CD14-positive monocyte (primary cell): ENCODE results near the gene TADA2A. TPM values are rescaled to one million over a fixed set of nuclear protein-coding genes. Genes with fewer than 3 reads are reported as not detected.

ENCODE experiments used
- DNase-seq, 3 donors: peaks; one replicate each; pipeline ENCODE4 v3.0.0-alpha.2; 2011 to 2022
- H2AFZ ChIP-seq: 2 replicates; pipeline ENCODE4 v1.6.0; 2012; ENCODE audit warnings: mild to moderate bottlenecking, low read depth, low read length, inconsistent platforms; ENCODE audit not compliant: insufficient read depth, poor library complexity, severe bottlenecking
- H3K27ac ChIP-seq, 2 donors: 1 replicate in 1 of 2; 2 replicates in 1 of 2; pipeline ENCODE4 v1.5.1; 2012 to 2013; ENCODE audit warnings: low read length in 2 of 2, control low read depth in 1 of 2, inconsistent platforms in 1 of 2, low read depth in 1 of 2, mild to moderate bottlenecking in 1 of 2
- H3K27me3 ChIP-seq, 2 donors: one replicate each; pipeline versions ENCODE4 v1.6.0 to v1.6.1; 2011 to 2013; ENCODE audit warnings: low read length in 2 of 2; ENCODE audit not compliant: control insufficient read depth in 2 of 2, insufficient read depth in 2 of 2
- H3K36me3 ChIP-seq, 2 donors: replicated peaks in 1 of 2; 1 replicate in 1 of 2; 2 replicates in 1 of 2; pipeline versions ENCODE4 v1.5.1 to v1.6.1; 2012 to 2013; ENCODE audit warnings: low read length in 2 of 2, control low read depth in 1 of 2, inconsistent platforms in 1 of 2, mild to moderate bottlenecking in 1 of 2; ENCODE audit not compliant: insufficient read depth in 2 of 2, control insufficient read depth in 1 of 2
- H3K4me1 ChIP-seq, 2 donors: 1 replicate in 1 of 2; 2 replicates in 1 of 2; pipeline versions ENCODE4 v1.5.1 to v1.6.1; 2012 to 2013; ENCODE audit warnings: low read length in 2 of 2, control low read depth in 1 of 2, inconsistent platforms in 1 of 2, mild to moderate bottlenecking in 1 of 2, moderate library complexity in 1 of 2; ENCODE audit not compliant: insufficient read depth in 2 of 2, control insufficient read depth in 1 of 2
- H3K4me2 ChIP-seq: replicated peaks from 2 replicates; pipeline ENCODE3; 2012; ENCODE audit warnings: low read length, moderate library complexity, mild to moderate bottlenecking; ENCODE audit not compliant: poor library complexity, severe bottlenecking; ENCODE audit errors: extremely low read depth
- H3K4me3 ChIP-seq, 3 experiments: fragments of 200-600 bp in 1 of 3; sonication (generic) in 1 of 3; replicated peaks in 1 of 3; 1 replicate in 2 of 3; 2 replicates in 1 of 3; pipeline ENCODE4 v1.5.1; 2011 to 2013; ENCODE audit warnings: low read length in 3 of 3, mild to moderate bottlenecking in 3 of 3, control low read depth in 2 of 3, low read depth in 2 of 3, inconsistent platforms in 1 of 3, moderate library complexity in 1 of 3
- H3K79me2 ChIP-seq: 2 replicates; pipeline ENCODE4 v1.6.0; 2012; ENCODE audit warnings: mild to moderate bottlenecking, control low read depth, inconsistent platforms, low read length, moderate library complexity; ENCODE audit not compliant: insufficient read depth
- H3K9ac ChIP-seq: 2 replicates; pipeline ENCODE4 v1.6.0; 2017; ENCODE audit warnings: low read length, mild to moderate bottlenecking; ENCODE audit not compliant: insufficient read depth, poor library complexity, severe bottlenecking
- H3K9me3 ChIP-seq, 2 donors: replicated peaks in 1 of 2; 1 replicate in 1 of 2; 2 replicates in 1 of 2; pipeline versions ENCODE4 v1.5.1 to v1.6.1; 2012 to 2013; ENCODE audit warnings: low read length in 2 of 2, control low read depth in 1 of 2; ENCODE audit not compliant: control insufficient read depth in 1 of 2, insufficient read depth in 1 of 2
- H4K20me1 ChIP-seq: 2 replicates; pipeline ENCODE4 v1.6.0; 2012; ENCODE audit warnings: mild to moderate bottlenecking, low read length, control low read depth, moderate library complexity; ENCODE audit not compliant: insufficient read depth
- H3K27ac Mint-ChIP-seq, 7 donors: one replicate each; pipeline ENCODE4 v1.8.0; 2020; ENCODE audit warnings: mild to moderate bottlenecking in 7 of 7, mixed read lengths in 7 of 7, moderate library complexity in 6 of 7, inconsistent platforms in 2 of 7
- H3K27me3 Mint-ChIP-seq, 3 donors: one replicate each; pipeline ENCODE4 v1.8.0; 2021 to 2022; ENCODE audit warnings: low read depth in 3 of 3, mild to moderate bottlenecking in 3 of 3, mixed read lengths in 3 of 3, moderate library complexity in 3 of 3, inconsistent platforms in 1 of 3
- H3K36me3 Mint-ChIP-seq, 2 donors: one replicate each; pipeline ENCODE4 v1.8.0; 2020; ENCODE audit warnings: mixed read lengths in 2 of 2, inconsistent platforms in 1 of 2, mild to moderate bottlenecking in 1 of 2
- H3K4me1 Mint-ChIP-seq: one replicate; pipeline ENCODE4 v1.8.0; 2020; ENCODE audit warnings: mild to moderate bottlenecking, mixed read lengths
- H3K4me3 Mint-ChIP-seq, 2 donors: one replicate each; pipeline ENCODE4 v1.8.0; 2020; ENCODE audit warnings: mild to moderate bottlenecking in 2 of 2, mixed read lengths in 2 of 2, moderate library complexity in 1 of 2
- H3K9me3 Mint-ChIP-seq, 7 donors: one replicate each; pipeline ENCODE4 v1.8.0; 2020 to 2022; ENCODE audit warnings: mixed read lengths in 7 of 7, mild to moderate bottlenecking in 6 of 7, moderate library complexity in 6 of 7, inconsistent platforms in 2 of 7
- WGBS: methylation state at CpG from one replicate; pipeline ENCODE4 v1.1.5; 2013; ENCODE audit warnings: missing lambda C conversion rate; ENCODE audit not compliant: insufficient coverage; 5-methylcytosine and 5-hydroxymethylcytosine counted together
- intact Hi-C, 2 donors: fragments of 100-400 bp; cut with micrococcal nuclease; formaldehyde crosslinking; loops; one replicate each; pipeline versions ENCODE4 v1.15.0 to v1.15.1; 2023
- polyA plus RNA-seq, 3 donors: library from polyadenylated mRNA; depleted of rRNA in 1 of 3; unstranded in 2 of 3; stranded (reverse) in 1 of 3; fragments of 300-500 nt in 2 of 3; fragments of >200 nt in 1 of 3; fragmentation: Illumina TruSeq in 2 of 3; gene quantifications; 1 replicate in 2 of 3; 2 replicates in 1 of 3; pipeline ENCODE4 v1.2.3, GENCODE V29; 2012 to 2021
- TF ChIP-seq, protein P1 (sequence below): fragments of 200-600 bp; IDR thresholded peaks from one replicate; pipeline ENCODE4 v1.8.0; 2022; ENCODE audit warnings: antibody characterized with exemption, mild to moderate bottlenecking

The TADA2A gene
- polyA plus RNA-seq, 3 donors, result 2.9 to 8.2 (median 4.3) TPM

DNA sequence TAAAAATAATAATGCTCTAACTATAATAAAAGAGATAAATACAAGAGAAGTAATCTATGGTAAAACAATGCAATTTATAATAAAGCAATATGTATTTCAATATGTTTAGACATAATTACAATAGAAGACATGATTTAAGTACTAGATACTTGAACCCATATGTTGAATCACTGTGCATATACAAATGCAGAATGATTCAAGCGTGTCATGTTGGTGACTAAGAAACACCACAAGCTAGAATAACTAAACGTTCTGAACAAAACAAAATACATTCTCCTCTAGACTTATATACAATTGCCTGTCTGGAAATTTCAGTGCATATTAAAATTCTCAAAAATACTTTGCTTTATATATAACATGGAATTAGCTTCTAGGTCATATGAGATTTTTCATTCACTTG lies 11.2 kb downstream of the TADA2A start:
- H3K79me2 ChIP-seq, result peaks cover 59% of the 10 kb centered on the region
- H3K9ac ChIP-seq, result no peak overlapping the region
- DNase-seq, result no peak
- no peaks in the 10 kb centered on the region for H3K27me3 ChIP-seq
- intact Hi-C loops, result no loop called here
- H3K4me2 ChIP-seq, result no peak overlapping the region
- H3K36me3 ChIP-seq, result peaks cover 27 to 91% of the 10 kb centered on the region in 2 donors
- H3K4me3 ChIP-seq, result no peak overlapping the region
- H3K9me3 Mint-ChIP-seq, result no peaks in the 10 kb centered on the region
- no peak overlapping the region for H3K27ac ChIP-seq
- TF ChIP-seq, protein P1, sequence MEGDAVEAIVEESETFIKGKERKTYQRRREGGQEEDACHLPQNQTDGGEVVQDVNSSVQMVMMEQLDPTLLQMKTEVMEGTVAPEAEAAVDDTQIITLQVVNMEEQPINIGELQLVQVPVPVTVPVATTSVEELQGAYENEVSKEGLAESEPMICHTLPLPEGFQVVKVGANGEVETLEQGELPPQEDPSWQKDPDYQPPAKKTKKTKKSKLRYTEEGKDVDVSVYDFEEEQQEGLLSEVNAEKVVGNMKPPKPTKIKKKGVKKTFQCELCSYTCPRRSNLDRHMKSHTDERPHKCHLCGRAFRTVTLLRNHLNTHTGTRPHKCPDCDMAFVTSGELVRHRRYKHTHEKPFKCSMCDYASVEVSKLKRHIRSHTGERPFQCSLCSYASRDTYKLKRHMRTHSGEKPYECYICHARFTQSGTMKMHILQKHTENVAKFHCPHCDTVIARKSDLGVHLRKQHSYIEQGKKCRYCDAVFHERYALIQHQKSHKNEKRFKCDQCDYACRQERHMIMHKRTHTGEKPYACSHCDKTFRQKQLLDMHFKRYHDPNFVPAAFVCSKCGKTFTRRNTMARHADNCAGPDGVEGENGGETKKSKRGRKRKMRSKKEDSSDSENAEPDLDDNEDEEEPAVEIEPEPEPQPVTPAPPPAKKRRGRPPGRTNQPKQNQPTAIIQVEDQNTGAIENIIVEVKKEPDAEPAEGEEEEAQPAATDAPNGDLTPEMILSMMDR, result no peak
- no peaks in the 10 kb centered on the region for H3K27me3 Mint-ChIP-seq
- no peak overlapping the region for H2AFZ ChIP-seq
- H4K20me1 ChIP-seq, result no peaks in the 10 kb centered on the region
- peaks cover 49 to 79% of the 10 kb centered on the region in 2 donors for H3K36me3 Mint-ChIP-seq
- H3K4me3 Mint-ChIP-seq, result no peak overlapping the region
- no peaks in the 10 kb centered on the region for H3K4me1 ChIP-seq
- peaks cover 4% of the 10 kb centered on the region for H3K4me1 Mint-ChIP-seq
- H3K27ac Mint-ChIP-seq, result no peak overlapping the region
- no CpG with 5 or more reads among the region's 2 CpGs for WGBS
- H3K9me3 ChIP-seq, result no peaks in the 10 kb centered on the region

DNA sequence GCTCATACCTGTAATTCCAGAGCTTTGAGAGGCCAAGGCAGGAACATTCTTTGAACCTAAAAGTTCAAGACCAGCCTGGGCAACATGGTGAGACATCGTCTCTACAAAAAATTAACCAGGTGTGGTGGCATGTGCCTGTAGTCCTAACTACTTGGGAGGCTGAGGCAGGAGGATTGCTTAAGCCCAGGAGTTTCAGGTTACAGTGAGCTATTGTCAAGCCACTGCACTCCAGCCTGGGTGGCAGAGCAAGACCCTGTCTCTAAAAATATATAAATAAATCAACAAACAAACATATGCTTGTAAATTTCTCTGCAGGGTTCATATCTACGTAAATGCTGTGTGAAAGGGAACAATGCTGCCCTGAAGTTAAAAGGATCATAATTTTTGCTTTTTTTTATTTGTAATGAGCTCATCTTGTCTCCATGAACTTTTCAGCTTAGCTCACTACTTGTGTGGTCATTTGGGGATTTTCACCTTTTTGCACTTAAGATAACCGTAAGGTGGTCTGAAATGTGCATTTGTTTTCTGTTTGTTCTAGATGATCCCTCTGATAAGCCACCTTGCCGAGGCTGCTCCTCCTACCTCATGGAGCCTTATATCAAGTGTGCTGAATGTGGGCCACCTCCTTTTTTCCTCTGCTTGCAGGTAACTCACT lies 16.4 kb downstream of the TADA2A start:
- H3K27ac Mint-ChIP-seq, result no peak overlapping the region

More for the DNA sequence above, 16.4 kb downstream of the TADA2A start:
- DNase-seq, result no peak
- H3K9ac ChIP-seq, result no peak overlapping the region
- no peak overlapping the region for H3K27ac ChIP-seq
- H4K20me1 ChIP-seq, result no peaks in the 10 kb centered on the region
- H3K4me3 Mint-ChIP-seq, result no peak overlapping the region
- no peaks in the 10 kb centered on the region for H3K4me1 Mint-ChIP-seq
- H3K36me3 ChIP-seq, result peaks cover 51 to 91% of the 10 kb centered on the region in 2 donors
- WGBS, result no CpG with 5 or more reads among the region's 4 CpGs
- H3K79me2 ChIP-seq, result peaks cover 17% of the 10 kb centered on the region
- no peak overlapping the region for H3K4me2 ChIP-seq
- intact Hi-C loops, result no loop called here
- no peak overlapping the region for H2AFZ ChIP-seq
- no peak overlapping the region for H3K4me3 ChIP-seq
- H3K27me3 Mint-ChIP-seq, result no peaks in the 10 kb centered on the region
- no peaks in the 10 kb centered on the region for H3K27me3 ChIP-seq
- H3K4me1 ChIP-seq, result no peaks in the 10 kb centered on the region
- H3K36me3 Mint-ChIP-seq, result peaks cover 59 to 84% of the 10 kb centered on the region in 2 donors
- H3K9me3 ChIP-seq, result no peaks in the 10 kb centered on the region
- TF ChIP-seq, protein P1, result no peak
- no peaks in the 10 kb centered on the region for H3K9me3 Mint-ChIP-seq
